KOPT-K1 (cell line): Measurements from ENCODE around the gene PHTF1.

ENCODE experiments used
- H3K27ac ChIP-seq: fragments of 200-600 bp; sonication (generic); 2 replicates; pipeline ENCODE4 v1.5.1; 2016; ENCODE audit warnings: antibody characterized with exemption, mild to moderate bottlenecking, low read depth, low read length; ENCODE audit not compliant: poor library complexity, severe bottlenecking
- H3K36me3 ChIP-seq: fragments of 200-600 bp; sonication (generic); 2 replicates; pipeline ENCODE4 v1.5.1; 2017; ENCODE audit warnings: antibody characterized with exemption, mild to moderate bottlenecking, low read length, moderate library complexity; ENCODE audit not compliant: insufficient read depth
- H3K9me3 ChIP-seq: fragments of 200-600 bp; sonication (generic); 2 replicates; pipeline ENCODE4 v1.5.1; 2017; ENCODE audit warnings: antibody characterized with exemption, low read length, mild to moderate bottlenecking; ENCODE audit not compliant: insufficient read depth, poor library complexity, severe bottlenecking

PHTF1 gene

GRCh38 chr1:113701429-113701828, 57.9 kb downstream of the PHTF1 start:
- H3K9me3 ChIP-seq = no peaks in the 10 kb centered on the region
- no peak overlapping the region for H3K27ac ChIP-seq
- H3K36me3 ChIP-seq = no peaks in the 10 kb centered on the region

DNA sequence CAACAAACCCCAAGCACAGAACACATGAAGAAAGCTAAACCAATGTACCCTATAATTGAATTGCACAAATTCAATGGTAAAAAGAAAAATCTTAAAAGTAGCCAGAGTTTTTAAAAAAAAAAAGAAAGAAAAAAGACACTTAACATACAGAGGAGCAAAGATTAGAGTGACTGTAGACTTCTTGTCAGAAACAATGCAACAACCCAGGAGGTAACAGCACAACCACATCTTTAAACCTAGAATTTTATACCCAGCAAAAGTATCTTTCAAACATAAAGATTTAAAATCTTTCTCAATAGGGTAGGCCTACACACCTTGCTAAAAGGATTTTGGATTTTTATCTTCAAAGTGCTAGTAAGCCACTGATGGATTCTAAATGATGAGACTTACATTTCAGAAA, 64.4 kb downstream of the PHTF1 start:
- Histone ChIP-seq H3K9me3 (peaks cover 26% of the 10 kb centered on the region), H3K36me3 (no peaks in the 10 kb centered on the region), H3K27ac (no peak overlapping the region)

GRCh38 chr1:113692824-113693431, 66.4 kb downstream of the PHTF1 start:
- no peak overlapping the region for H3K27ac ChIP-seq

DNA sequence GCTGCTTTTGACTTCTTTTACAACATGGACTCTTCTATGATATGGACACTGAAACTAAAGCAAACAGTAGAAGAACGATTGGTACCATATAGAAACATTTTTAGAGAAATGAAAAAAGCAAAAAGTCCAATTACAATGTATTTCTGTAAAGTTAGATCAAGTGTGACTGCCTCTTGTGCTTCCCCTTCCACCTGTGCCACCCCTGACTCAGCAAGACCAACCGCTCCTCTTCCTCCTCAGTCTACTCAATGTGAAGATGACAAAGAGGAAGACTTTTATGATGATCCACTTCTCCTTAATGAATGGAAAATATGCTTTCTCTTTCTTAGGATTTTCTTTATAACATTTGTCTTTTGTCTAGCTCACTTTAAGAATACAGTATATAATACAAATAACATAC, 66.9 kb downstream of the PHTF1 start:
- no peaks in the 10 kb centered on the region for H3K36me3 ChIP-seq
- no peak overlapping the region for H3K27ac ChIP-seq
- H3K9me3 ChIP-seq = peaks cover 26% of the 10 kb centered on the region

More at GRCh38 chr1:113692824-113693431, 66.4 kb downstream of the PHTF1 start:
- Histone ChIP-seq H3K36me3 (no peaks in the 10 kb centered on the region), H3K9me3 (peaks cover 26% of the 10 kb centered on the region)

- H3K9me3 ChIP-seq = peaks cover 26% of the 10 kb centered on the region
- no peaks in the 10 kb centered on the region for H3K36me3 ChIP-seq
- no peak overlapping the region for H3K27ac ChIP-seq
Measured at GRCh38 chr1:113691184-113691583, 68.1 kb downstream of the PHTF1 start.

DNA sequence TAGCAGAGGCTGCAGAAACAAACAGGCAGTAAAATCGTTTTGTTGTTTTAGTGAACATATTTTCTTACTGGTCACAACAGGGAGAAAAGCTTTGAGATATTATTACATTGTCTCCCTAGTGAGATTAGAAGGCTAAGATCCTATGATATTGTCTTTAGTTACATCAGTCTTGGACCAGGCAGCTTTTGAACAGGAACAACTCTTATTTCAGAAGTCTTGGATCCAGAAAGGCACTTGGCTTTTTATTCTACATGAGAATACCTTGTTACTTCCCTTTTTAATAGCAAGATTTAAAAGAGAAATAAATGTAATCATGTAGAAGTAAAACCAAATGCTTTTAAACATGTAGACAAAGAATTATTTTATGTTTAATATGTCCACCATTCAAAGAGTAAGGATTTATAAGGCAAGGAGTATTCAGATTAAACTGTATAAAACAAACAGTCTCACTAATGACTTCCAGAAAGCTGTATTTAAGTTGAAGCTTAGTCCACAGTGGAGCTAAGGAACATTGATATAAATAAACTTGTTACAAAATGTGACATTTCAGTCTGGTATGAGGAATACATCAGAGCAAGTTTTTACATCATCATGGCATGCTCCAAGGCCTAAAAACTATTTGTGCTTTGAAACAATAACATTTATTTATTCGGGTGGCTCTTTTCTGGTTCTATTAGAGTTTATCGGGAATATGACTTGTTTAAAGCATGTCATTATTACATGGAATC, 72.2 kb downstream of the PHTF1 start:
- no peaks in the 10 kb centered on the region for H3K36me3 ChIP-seq
- H3K27ac ChIP-seq = no peak overlapping the region
- no peaks in the 10 kb centered on the region for H3K9me3 ChIP-seq

GRCh38 chr1:113684153-113684541, 75.1 kb downstream of the PHTF1 start:
- Histone ChIP-seq H3K36me3 (no peaks in the 10 kb centered on the region), H3K27ac (no peak overlapping the region), H3K9me3 (no peaks in the 10 kb centered on the region)

- H3K27ac ChIP-seq = no peak overlapping the region
- H3K36me3 ChIP-seq = no peaks in the 10 kb centered on the region
- no peaks in the 10 kb centered on the region for H3K9me3 ChIP-seq
Measured at GRCh38 chr1:113683384-113684152, 75.7 kb downstream of the PHTF1 start.

DNA sequence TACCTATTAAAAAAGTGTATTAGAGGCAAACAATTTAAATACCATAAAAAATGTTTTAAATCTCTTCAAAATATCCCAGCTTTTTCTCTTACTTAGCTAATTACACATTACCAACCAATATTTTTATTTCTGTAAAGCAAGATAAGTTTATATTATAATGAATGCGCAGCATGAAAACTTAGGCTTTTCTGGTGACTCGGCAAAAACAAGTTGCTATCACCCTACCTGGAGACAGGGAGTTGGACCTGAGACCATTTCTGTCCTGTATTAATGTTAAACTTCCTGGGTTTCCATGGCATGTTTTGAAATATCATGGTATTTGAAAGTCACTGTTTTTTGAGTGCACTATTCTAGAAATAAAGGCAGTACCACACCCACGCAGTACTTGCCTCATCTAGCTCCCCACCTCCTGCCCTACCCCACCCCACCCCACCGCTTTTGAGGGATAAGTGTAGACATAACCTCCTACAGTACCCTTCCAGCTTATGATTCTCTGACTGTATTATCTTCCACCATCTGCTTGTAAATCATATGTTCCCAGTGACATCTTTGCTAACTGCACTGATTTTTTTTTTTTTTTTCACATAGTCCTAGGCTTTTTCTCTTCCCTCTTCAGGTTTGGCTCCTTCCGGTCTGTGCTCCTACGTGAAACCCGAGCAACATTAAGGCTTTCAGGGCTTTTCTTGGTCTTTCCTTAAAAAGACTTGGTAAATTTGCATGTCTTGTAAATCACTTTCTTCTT, 77.5 kb downstream of the PHTF1 start:
- Histone ChIP-seq H3K27ac (no peak overlapping the region), H3K36me3 (no peaks in the 10 kb centered on the region), H3K9me3 (no peaks in the 10 kb centered on the region)

DNA sequence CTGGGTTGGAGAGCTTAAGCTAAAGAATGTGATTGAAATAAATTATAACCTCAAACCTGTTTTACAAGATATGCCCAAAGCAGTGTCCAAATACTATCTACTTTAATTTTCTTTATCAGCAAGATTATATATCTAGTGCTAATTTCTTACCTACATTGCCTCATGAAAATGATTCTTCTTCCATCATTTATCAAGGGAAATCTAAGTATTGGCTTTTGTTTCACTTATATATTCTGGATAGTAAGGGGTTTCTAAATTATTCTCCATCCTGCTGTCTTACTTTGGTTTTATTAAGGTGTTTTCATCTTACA, 81.2 kb downstream of the PHTF1 start:
- H3K27ac ChIP-seq = no peak overlapping the region
- H3K36me3 ChIP-seq = no peaks in the 10 kb centered on the region
- H3K9me3 ChIP-seq = no peaks in the 10 kb centered on the region

- no peaks in the 10 kb centered on the region for H3K36me3 ChIP-seq
- H3K9me3 ChIP-seq = no peaks in the 10 kb centered on the region
- H3K27ac ChIP-seq = no peak overlapping the region
Measured at GRCh38 chr1:113677250-113678158, 81.8 kb downstream of the PHTF1 start.

DNA sequence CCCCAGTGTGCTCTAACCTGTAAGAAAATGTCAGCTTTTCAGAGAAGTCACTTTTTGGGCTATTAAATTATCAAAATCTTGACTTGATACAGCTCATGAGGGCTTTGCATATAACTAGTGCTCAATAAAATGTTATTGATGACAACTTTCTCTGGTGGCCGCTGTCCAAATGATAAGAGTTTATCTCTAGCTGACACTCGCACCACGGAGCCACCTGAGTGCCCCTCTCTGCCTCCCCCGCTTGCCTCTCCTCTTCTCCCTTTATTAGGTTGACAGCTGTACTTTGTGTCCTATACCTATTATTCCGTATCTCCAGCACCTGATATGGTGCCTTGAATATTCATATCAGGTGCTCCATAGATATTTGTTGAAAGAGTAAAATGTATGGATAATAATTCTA, 82.8 kb downstream of the PHTF1 start:
- Histone ChIP-seq H3K36me3 (no peaks in the 10 kb centered on the region), H3K9me3 (no peaks in the 10 kb centered on the region), H3K27ac (no peak overlapping the region)

GRCh38 chr1:113675302-113675701, 84.0 kb downstream of the PHTF1 start:
- no peak overlapping the region for H3K27ac ChIP-seq
- H3K9me3 ChIP-seq = no peaks in the 10 kb centered on the region
- H3K36me3 ChIP-seq = no peaks in the 10 kb centered on the region

DNA sequence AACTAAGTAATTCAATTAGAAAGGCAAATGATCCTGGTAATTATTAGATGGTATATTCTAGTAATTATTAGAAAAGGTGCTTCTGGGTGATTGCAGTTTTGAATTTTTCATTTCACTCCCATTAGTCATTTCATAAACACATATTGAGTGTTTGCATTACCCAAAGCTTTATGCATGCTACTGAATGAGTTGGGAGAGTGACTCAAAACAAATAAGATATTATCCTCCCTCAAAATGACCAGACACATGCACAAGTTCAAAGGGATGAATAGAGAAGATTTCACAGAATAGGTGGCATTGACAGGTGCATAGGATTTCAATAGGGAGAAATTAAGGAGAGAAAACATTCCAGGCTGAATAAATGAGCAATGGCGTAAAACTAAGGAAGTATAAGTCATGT, 84.7 kb downstream of the PHTF1 start:
- H3K27ac ChIP-seq = no peak overlapping the region
- no peaks in the 10 kb centered on the region for H3K9me3 ChIP-seq
- H3K36me3 ChIP-seq = no peaks in the 10 kb centered on the region
